ENCODE measurements around the gene TMEM200C.
"Not testable (repeated sequence)": the region's sequence is repeated elsewhere in the genome, so short reads cannot be mapped to it uniquely, and the experiment has no call there.

TMEM200C gene

GRCh38 chr18:5891184-5891853 lies 4.0 kb downstream of the TMEM200C start:
- DNase-seq = no peak

- DNase-seq = no peak
Measured at GRCh38 chr18:5890331-5891183, 4.8 kb downstream of the TMEM200C start.

GRCh38 chr18:5885361-5885760 lies 10.0 kb downstream of the TMEM200C start:
- no peak for DNase-seq

GRCh38 chr18:5884375-5884774 lies 10.9 kb downstream of the TMEM200C start:
- DNase-seq = no peak

GRCh38 chr18:5879479-5879882 lies 15.8 kb downstream of the TMEM200C start:
- DNase-seq = no peak

GRCh38 chr18:5876891-5877290 lies 18.4 kb downstream of the TMEM200C start:
- DNase-seq = no peak

GRCh38 chr18:5874336-5874735 lies 21.0 kb downstream of the TMEM200C start:
- DNase-seq = no peak

GRCh38 chr18:5872886-5873285 lies 22.4 kb downstream of the TMEM200C start:
- DNase-seq = no peak

GRCh38 chr18:5871426-5871825 lies 23.9 kb downstream of the TMEM200C start:
- no peak for DNase-seq

- peak; percentile 1 for DNase-seq
Measured at GRCh38 chr18:5868218-5868854, 27.0 kb downstream of the TMEM200C start.

- no peak for DNase-seq
Measured at GRCh38 chr18:5865521-5865920, 29.8 kb downstream of the TMEM200C start.

- not testable (repeated sequence) for DNase-seq
Measured at GRCh38 chr18:5862127-5862526, 33.2 kb downstream of the TMEM200C start.

- no peak for DNase-seq
Measured at GRCh38 chr18:5857180-5857579, 38.1 kb downstream of the TMEM200C start.

- DNase-seq = no peak
Measured at GRCh38 chr18:5853253-5853652, 42.1 kb downstream of the TMEM200C start.

GRCh38 chr18:5851998-5852397 lies 43.3 kb downstream of the TMEM200C start:
- DNase-seq = no peak

GRCh38 chr18:5842653-5843052 lies 52.7 kb downstream of the TMEM200C start:
- no peak for DNase-seq

- DNase-seq = no peak
Measured at GRCh38 chr18:5841518-5841917, 53.8 kb downstream of the TMEM200C start.

GRCh38 chr18:5840547-5840946 lies 54.8 kb downstream of the TMEM200C start:
- DNase-seq = no peak

- DNase-seq = no peak
Measured at GRCh38 chr18:5840025-5840424, 55.3 kb downstream of the TMEM200C start.

- no peak for DNase-seq
Measured at GRCh38 chr18:5839102-5839501, 56.2 kb downstream of the TMEM200C start.

Data from NCI-H2227 treated with DMSO at 0.1 percent for 48 hours (cell line).